Measurements from ENCODE around the gene THEM4.
"Not testable (repeated sequence)": the region's sequence is repeated elsewhere in the genome, so short reads cannot be mapped to it uniquely, and the experiment has no call there.

The THEM4 gene

DNA sequence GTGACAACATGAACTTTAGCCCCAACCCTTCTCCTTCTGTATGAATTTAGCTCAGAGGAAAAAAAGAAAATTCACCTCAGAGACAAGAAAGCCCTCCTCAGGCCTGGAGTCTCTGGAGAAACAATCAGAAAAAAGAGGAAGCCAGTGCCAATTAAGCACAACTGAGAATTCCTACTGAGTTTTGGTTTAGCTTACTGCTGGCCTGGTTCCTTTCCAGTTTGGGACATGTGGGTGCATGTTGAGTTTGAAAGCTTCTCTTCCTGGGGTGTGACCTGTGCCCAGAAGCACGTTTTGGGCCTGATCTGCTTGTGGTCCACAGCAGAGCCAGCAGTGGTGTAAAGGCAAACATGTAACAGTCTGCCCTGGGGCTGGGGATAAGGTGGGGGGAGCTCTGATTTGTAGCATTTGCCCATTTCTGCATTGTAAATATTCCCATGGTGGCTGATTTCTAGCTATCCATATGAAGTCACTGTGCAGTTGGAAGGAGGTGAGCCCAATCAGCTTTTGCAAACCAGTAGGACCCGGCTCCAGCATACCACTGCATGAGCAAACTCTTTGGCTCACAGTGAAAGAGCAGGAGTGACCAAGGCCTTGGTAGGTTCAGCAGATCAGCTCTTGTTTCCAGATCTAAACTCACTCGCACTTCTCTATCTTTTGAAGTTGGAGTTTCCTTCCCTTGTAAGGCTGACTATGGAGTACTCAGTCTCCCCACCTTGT, 51.1 kb downstream of the THEM4 start:
- no peak for DNase-seq

DNA sequence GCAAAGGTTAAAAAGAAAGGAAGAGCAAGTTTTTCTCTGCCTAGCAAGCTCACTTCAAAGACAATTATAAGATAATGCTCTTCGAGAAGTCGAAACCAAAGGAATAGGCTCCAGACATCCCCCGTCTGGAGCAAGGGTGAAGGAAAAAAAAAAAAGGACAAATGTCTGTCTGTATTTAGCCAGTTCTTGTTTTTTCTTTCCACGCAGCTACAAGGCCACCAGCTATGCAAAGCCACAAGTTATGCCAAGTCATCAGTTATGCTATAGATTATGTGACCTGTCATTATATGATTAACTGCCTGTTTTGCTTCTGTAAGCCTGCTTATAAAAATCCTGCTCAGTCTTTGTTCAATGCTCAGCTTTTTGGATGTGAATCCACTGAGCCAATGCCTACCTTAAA, 53.4 kb downstream of the THEM4 start:
- no peak for DNase-seq

GRCh38 chr1:151855516-151855915, 53.8 kb downstream of the THEM4 start:
- DNase-seq, result not testable (repeated sequence)

GRCh38 chr1:151854658-151855057, 54.7 kb downstream of the THEM4 start:
- DNase-seq, result no peak

DNA sequence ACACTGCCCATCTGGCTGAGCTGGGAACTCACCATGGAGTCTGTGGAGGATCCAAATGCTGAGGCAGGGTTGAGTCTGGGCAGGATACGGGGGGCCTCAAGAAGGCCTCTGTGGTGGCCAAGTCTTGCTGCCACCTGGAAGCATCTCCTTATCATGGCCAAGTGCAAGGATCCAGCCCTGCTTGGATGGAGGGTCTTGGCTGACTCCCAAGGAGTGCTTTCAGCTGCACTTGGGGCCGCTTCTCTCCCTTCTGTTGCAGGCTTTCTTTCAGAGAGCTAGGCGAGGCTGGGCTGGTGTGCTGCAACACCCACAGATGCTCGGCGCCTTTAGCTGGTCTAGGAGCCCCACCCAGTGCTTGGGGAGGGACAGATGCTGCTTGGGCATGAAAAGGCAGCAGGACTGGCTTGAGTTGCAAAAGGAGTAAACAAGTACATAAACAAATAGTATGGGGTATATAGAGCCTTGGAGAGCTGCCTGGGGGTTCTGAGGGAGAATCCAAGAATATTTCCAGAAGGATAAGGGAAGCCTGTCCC, 55.8 kb downstream of the THEM4 start, which contains the start of gene THEM5:
Gene THEM5 (minus strand): TSS at position 302 of the 533 bp plus-strand sequence. CDS start 147 bp downstream, at position 155.
- no peak for DNase-seq

- no peak for DNase-seq
Measured at GRCh38 chr1:151852733-151853132, 56.6 kb downstream of the THEM4 start.

GRCh38 chr1:151851886-151852285, 57.4 kb downstream of the THEM4 start:
- DNase-seq, result no peak

DNA sequence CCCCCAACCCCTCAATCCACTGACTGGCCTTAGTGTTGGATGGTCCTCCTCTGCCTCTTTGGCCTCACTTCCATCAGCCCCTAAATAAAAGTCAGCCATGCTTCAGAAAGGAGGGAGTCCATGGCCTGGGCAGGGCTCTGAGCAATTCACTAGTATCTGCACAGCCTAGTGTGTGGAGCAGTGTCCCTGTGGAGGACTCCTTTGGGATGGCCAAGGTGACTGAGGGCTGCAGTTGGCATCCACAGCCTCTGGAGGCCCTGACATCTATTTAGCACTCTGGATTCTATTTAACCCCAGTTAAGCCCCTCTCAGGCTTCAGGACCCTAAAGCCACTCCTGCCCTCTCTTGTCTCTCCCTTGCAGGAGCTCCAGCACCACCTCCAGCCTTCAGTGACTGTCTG, 59.4 kb downstream of the THEM4 start:
- no peak for DNase-seq

DNA sequence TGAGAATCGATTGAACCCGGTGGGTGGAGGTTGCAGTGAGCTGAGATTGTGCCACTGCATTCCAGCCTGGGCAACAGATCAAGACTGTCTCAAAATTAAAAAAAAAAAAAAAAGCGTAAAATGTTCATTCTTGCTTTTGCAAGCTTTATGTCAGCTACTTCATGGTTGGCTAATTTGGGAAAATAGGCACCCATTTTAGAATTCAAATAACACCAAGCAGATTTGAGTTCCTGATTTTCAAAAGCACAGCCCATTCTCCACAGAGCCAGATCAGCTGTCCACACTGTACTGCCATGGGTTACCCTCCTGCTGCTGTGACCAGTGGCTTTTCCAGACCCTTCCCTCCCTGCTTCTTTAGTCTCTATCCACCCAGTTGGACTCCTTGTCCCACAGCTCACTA, 60.2 kb downstream of the THEM4 start:
- no peak for DNase-seq

DNA sequence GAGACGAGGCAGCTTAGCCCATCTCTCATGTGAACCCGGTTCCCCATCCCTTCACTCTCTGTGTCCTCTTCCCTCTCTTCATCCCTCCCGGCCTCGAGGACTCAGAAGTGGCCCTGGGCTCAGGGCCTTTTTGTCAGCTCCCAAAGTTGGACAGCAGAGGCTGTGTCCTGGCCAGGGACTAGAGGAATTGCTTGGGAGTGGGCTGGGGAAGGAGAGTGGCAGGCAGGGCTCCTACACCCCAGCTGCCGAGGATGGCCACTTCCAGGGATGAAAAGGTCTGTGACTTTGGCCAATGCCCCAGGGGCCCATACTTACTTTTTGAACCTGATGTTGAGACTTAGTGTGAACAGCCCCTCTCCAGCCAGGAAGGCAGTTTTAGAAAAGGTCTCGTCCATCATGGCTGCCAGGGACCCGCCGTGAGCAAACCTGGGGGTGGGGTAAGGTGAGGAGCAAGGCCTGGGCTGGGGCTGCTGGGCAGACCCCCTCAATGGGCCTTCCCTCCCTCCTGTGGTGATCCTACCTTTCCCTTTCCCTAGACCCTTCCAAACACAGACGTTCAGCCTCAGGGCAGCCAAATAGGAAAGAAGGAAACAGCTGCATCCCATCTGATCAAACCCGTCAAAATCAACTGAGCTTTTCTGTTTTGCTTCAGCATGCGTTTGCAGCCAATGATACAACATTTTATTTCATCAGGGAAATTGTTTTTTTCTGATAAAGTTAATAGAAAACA, 61.3 kb downstream of the THEM4 start:
- no peak for DNase-seq

DNA sequence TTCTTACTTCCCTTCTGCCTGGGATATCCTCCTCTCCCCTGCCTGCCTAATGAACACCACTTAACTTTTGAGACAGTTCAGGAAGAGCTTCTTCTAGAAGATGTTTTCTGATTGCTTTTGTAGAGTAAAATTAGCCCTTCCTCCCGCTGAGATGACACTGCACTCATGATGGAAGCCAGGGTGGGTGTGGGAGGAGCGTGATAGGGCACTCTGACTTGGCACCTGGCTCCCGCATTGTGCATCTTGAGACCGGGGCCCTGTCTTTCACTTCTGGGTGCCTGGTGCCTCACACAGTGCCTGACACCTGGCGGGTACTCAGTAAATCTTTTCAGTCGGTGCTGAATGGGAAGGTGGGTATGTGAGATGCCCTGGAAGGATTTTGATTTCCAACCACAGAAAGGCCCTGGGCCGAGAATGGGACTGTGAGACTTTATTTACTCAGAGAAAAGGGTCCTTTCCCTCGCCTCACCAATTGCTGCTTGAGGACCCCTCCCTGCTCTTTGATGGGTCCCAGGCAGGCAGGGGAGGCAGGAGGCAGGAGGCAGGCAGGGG, 62.5 kb downstream of the THEM4 start:
- peak; percentile 4 for DNase-seq

- peak; percentile 3 for DNase-seq
Measured at GRCh38 chr1:151846062-151846568, 63.2 kb downstream of the THEM4 start.

DNA sequence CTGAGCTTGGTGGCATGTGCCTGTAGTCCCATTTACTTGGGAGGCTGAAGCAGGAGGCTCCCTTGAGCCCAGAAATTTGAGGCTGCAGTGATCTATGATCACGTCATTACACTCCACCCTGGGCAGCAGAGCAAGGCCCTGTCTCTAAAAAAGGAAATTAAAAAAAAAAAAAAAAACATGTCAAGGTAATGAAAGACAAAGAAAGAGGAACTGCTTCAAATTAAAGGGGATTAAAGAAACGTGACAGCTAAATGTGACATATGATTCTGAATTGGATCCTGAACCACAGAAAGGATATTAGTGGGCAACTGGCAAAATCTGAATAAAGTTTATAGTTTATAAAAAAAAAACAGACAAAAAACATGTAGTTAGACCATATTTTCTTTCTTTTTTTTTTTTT, 65.9 kb downstream of the THEM4 start:
- no peak for DNase-seq

DNA sequence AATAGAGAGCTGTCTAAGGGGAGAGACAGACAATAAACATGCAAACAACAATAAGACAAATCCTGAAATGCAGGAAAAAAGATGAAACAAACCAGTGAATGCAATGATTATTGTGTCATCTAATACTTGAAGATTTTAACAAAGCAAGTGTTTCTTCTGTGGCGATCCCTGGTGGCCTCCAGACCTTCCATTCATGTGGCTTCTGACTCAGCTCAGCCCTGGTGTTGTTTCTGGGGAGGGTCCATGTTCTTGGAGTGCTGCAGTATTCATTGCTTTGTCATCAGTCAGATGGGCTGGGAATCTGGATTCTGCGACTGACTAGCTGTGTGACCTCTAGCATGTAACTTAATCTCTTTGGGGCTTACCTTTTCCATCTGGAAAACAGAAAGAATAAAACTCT, 68.2 kb downstream of the THEM4 start:
- DNase-seq, result no peak

DNA sequence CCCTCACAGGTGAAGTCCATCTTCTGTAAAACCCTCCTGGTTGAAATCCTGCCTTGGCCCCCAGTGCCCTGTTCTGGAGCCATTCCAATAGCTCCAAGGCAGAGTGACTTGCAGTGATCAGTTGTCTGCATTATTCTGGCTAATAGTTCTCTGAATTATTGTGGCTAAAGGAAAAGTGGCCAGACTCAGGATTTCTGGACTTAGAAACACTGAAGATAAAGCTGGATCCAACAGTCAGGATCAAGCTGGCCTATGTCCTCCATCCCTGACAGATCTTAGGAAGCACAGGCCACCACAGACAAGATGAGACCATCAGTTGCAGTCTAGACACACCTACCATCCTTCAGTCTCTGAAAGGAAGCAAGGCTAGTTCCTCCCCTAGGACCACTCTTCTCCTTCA, 68.9 kb downstream of the THEM4 start:
- DNase-seq, result no peak

DNA sequence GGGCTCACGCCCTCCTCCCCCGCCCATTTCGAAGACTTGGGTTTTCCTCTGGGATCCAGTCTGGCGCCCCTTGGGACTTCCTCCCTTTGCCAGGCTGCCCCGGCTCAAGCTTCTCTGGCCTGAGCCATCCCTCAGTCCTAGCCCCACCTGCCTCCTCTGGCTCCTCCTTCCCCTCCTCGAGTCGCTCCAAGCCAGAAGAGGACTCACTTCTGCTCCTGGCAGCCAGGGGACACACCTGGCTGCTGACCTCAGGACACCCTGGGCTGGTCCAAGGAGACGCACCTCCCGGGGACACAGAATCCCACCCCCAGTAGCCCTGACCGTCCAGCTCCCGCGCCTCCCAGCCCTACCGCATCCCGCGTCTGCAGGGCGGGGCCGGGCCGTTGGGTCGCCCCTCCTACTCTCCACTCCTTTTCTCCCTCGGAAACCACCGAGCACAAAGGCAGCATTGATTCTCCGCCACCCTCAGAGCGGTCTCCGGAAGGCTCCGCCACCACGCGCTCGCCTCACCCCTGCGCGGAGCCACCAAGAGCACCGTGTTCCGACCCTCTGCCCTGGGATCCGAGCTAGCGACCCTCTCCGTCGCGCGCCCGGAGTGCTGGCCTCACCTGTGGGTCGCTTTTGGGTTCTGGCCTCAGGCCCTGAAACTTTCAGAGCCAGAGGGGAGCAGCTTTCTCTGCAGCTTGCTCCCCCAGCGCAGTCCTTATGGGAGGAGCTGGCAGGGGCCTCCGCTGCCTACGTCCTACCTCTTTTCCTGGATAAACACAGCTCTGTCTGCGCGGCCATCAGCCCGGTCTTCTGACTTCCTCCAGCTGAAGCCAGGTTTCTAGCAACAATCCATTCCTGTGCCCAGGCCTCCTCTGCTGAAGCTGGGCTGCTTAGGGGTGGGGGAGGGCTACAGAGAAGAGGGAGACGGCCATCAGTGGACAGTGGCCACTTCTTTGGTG, 69.6 kb downstream of the THEM4 start, which contains the start of gene C2CD4D:
Gene C2CD4D (minus strand): TSS at position 364 of the 947 bp plus-strand sequence. CDS start 831 bp downstream, outside the sequence.
- peak; percentile 74 for DNase-seq

DNA sequence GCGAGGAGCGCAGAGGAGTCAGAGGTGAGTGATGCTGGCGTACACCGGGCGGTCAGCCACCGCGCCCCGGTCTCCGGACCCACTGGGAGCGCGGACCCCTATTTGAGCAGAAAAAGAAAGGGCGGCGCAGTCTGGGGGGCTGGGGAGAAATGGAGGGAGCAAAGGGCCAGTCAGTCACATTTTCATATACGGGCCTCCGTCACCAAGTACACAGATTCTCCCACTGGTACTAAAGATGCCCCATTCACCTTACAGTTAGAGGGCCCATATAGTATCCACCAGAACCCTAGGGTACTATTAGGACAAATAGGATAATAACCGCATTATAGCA, 70.3 kb downstream of the THEM4 start:
- no peak for DNase-seq

DNA sequence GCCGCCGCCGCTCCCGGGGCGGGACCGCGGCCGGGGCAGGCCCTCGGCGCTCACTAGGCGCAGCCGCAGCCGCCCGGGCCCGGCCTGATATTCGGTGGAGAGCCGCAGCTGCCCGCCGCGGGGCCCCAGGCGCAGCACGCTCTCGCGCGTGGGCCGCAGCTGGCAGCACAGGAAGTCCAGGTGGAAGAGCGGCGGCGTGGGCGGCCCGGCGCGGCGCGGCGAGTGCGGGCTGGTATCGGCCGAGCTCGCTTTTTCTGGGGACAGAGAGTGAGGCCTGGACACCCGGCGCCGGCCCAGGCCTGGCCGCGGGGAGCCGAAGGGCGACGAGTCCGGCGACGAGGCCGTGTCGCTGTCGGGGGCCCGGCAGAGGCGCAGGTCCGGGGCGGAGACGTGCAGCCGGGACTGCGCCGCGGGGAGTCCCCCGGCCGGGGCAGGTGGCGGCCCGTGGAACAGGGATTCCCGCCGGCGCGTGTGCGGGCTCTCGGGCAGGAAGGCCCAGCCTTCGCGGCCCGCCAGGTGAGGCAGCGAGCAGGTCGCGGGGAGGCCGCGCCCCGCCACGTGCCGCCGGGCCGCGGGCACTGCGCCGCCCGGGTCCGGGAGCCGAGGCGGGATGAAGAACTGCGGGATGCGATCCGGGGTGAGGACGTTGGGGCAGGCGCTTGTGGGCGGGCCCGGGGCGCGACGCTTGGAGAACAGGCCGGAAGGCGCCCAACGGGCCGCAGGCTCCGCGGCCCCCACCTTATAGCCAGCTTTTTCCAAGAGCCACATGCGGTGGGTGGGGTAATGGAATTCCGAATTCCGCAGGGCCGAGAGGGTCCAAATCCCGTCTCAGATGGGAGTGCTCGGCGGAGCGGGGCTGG, 70.9 kb downstream of the THEM4 start:
- no peak for DNase-seq

DNA sequence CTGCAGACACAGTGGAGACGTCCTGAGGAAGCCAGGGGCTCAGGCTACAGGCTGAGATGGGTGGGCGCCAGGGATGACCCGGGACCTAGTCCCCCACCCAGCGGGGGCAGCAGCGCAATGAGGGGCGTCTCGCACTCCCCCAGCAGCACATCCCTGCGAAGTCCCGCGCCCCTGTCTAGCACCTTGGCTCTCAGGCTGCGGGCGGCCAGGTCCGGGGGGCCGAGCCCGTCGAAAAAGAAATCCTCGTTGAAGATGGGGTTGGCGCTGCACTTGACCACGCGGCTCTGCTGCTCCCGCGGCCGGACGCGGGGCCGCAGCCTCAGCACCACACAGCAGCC, 71.5 kb downstream of the THEM4 start:
- DNase-seq, result no peak

- no peak for DNase-seq
Measured at GRCh38 chr1:151837197-151837596, 72.1 kb downstream of the THEM4 start.

DNA sequence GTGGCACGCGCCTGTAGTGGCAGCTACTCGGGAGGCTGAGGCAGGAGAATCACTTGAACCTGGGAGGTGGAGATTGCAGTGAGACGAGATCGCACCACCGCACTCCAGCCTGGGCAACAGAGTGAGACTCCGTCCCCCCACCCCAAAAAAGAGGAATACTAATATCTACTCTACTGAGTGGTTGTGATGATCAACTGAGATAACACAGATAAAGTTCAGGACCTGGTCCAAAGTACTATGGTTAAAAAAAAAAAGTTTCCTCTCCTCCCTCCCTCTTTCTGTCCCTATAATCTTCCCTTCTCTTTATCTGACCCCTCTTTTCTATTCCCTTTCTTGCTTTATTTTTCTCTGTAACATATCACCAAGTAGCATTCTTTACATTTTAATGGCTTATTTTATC, 73.7 kb downstream of the THEM4 start:
- no peak for DNase-seq

- DNase-seq, result no peak
Measured at GRCh38 chr1:151834239-151834638, 75.1 kb downstream of the THEM4 start.

Measured in femur (tissue), 1 donor.